LNCaP clone FGC (cell line): Measurements from ENCODE around the gene SLC34A3.
"Not testable (repeated sequence)": the region's sequence is repeated elsewhere in the genome, so short reads cannot be mapped to it uniquely, and the experiment has no call there.

Experiments
- DNase-seq: peaks from one replicate; pipeline ENCODE4 v3.0.0-alpha.2; 2011; ENCODE audit warnings: low read depth
- H3K4me3 ChIP-seq: 2 replicates; pipeline ENCODE4 v1.5.1; 2011; ENCODE audit warnings: mild to moderate bottlenecking, low read depth, low read length, control low read depth
- TF ChIP-seq, protein P1 (sequence below): IDR thresholded peaks from 2 replicates; pipeline ENCODE4 v1.5.1; 2012; ENCODE audit warnings: mild to moderate bottlenecking; ENCODE audit not compliant: control insufficient read depth, insufficient read depth; ENCODE audit errors: extremely low read depth

Gene SLC34A3

DNA sequence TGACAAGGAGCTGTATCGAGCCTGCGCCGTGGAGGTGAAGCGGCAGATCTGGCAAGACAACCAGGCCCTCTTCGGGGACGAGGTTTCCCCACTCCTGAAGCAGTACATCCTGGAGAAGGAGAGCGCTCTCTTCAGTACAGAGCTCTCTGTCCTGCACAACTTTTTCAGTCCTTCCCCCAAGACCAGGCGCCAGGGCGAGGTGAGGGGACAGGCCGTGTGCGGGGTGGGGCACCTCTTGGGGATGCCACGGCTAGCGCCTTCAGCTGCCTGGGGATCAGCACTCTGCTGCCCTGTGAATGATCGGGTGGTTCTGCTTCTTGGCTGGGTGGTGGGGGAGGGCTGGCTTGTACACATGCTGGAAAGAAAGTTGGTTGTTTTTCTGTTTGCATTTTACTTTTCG lies 26.2 kb downstream of the SLC34A3 start:
- TF ChIP-seq, protein P1, sequence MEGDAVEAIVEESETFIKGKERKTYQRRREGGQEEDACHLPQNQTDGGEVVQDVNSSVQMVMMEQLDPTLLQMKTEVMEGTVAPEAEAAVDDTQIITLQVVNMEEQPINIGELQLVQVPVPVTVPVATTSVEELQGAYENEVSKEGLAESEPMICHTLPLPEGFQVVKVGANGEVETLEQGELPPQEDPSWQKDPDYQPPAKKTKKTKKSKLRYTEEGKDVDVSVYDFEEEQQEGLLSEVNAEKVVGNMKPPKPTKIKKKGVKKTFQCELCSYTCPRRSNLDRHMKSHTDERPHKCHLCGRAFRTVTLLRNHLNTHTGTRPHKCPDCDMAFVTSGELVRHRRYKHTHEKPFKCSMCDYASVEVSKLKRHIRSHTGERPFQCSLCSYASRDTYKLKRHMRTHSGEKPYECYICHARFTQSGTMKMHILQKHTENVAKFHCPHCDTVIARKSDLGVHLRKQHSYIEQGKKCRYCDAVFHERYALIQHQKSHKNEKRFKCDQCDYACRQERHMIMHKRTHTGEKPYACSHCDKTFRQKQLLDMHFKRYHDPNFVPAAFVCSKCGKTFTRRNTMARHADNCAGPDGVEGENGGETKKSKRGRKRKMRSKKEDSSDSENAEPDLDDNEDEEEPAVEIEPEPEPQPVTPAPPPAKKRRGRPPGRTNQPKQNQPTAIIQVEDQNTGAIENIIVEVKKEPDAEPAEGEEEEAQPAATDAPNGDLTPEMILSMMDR, result no peak
- DNase-seq, result no peak
- H3K4me3 ChIP-seq, result peak overlapping the region; percentile 98

DNA sequence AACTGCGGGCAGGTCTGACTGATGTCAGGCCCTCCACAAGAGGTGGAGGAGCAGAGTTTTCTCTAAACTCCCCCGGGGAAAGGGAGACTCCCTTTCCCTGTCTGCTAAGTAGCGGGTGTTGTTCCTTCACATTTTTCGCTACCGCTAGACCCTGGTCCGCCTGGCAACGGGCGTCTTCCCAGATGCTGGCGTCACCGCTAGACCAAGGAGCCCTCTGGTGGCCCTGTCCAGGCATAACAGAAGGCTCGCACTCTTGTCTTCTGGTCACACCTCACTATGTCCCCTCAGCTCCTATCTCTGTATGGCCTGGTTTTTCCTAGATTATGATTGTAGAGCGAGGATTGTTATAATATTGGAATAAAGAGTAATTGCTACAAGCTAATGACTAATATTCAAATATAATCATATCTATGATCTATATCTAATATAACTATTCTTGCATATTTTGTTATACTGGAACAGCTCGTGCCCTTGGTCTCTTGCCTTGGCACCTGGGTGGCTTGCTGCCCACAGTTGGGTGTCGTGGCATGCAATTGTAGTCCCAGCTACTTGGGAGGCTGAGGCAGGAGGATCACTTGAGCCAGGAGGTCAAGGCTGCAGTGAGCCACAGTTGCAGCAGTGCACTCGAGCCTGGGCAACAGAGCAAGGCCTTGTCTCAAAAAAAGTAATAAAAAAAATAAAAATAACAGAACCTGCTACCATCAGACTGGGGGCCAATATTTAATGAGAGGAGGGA lies 31.6 kb downstream of the SLC34A3 start:
- DNase-seq, H3K4me3 ChIP-seq: not testable (repeated sequence)
- TF ChIP-seq, protein P1, result peak; percentile 22

DNA sequence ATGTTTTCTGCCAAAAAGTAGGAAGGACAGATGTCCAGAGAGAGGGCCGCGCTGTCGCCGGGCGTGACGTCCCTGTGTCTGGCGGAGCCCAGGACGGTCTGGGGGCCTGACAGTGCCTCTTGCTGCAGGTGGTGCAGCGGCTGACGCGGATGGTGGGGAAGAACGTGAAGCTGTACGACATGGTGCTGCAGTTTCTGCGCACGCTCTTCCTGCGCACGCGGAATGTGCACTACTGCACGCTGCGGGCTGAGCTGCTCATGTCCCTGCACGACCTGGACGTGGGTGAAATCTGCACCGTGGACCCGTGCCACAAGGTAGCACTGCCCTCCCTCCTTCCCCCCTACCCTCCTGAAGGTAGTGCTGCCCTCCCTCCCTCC lies 32.2 kb downstream of the SLC34A3 start:
- H3K4me3 ChIP-seq, result no peak overlapping the region
- no peak for DNase-seq
- TF ChIP-seq, protein P1, result no peak

DNA sequence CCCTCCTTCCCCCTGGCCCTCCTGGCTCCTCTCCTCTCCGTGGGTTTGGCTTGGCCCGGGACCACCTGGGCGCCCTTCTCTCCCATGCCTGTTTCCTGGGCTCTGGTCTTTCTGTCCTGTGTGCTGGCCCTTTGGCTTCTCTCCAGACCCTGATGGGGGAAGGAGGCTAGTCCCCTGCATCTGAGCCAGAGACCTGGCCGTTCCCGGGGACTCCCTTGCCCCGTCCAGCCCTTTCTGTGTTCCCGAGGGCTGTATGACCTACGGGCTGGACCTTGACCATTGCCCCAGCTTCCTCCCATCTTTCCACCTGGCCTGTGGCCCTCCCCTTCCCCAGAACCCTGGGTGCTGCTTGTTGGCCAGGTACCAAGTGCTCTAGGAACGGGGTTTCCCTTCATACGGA lies 32.8 kb downstream of the SLC34A3 start:
- no peak for DNase-seq
- TF ChIP-seq, protein P1, result no peak
- H3K4me3 ChIP-seq, result no peak overlapping the region

DNA sequence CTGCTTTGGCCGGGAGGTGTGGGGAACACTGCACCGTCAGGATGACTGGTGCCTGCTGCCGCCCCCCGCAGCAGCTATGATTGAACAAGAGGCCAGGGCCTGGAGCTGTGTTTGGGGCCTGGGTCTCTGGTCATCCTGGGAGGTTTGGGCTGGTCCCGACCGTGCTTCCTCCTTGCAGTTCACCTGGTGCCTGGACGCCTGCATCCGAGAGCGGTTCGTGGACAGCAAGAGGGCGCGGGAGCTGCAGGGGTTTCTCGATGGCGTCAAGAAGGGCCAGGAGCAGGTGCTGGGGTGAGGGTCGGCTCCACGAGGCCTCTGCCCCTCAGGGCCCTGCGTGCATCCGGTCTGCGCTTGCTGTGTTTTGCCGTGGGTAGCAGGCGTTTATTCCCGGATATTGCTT lies 33.4 kb downstream of the SLC34A3 start:
- no peak for DNase-seq
- H3K4me3 ChIP-seq, result no peak overlapping the region
- TF ChIP-seq, protein P1, result no peak

DNA sequence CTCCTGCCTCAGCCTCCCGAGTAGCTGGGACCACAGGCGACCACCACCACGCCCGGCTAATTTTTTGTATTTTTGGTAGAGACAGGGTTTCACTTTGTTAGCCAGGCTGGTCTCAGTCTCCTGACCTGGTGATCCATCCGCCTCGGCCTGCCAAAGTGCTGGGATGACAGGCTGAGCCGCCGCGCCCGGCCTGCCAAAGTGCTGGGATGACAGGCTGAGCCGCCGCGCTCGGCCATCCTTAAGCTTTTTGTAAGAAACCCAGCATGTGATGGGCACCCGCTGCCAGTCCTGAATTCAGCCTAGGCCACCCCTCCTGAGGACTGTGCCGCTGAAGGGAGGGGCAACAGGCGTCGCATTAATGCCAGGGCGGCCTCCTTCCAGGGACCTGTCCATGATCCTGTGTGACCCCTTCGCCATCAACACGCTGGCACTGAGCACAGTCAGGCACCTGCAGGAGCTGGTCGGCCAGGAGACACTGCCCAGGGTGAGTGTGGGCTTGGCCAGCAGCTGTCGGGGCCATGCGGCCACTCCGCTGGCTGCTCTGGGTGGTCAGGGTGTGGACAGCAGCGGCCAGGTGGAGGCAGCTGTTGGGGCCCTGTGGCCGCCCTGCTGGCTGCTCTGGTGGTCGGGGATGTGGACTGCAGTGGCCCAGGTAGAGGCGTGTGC lies 34.9 kb downstream of the SLC34A3 start:
- no peak for DNase-seq
- H3K4me3 ChIP-seq, result no peak overlapping the region
- TF ChIP-seq, protein P1, result no peak

DNA sequence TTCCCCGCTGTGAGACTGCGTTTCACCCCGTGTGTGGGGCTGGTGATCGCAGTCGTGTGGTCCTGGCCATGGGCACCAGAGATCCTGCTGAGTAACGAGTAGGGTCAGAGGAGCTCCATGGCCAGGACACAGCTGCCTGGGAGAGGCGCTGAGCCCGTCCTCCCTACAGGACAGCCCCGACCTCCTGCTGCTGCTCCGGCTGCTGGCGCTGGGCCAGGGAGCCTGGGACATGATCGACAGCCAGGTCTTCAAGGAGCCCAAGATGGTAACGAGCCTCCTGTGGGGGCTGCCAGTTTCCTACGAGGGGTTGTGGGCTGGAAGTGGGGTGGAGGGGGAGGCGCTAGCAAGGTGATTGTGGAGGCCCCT lies 35.4 kb downstream of the SLC34A3 start:
- no peak overlapping the region for H3K4me3 ChIP-seq
- TF ChIP-seq, protein P1, result no peak
- DNase-seq, result no peak
